CD4-positive, alpha-beta T cell treated with Interleukin-10 for 1 hour (primary cell): ENCODE measurements around the gene AFAP1L1.
"Not testable (repeated sequence)": the region's sequence is repeated elsewhere in the genome, so short reads cannot be mapped to it uniquely, and the experiment has no call there.

Source experiments
- DNase-seq: peaks from one replicate; pipeline ENCODE4 v3.0.0-alpha.2; 2020

Gene AFAP1L1

GRCh38 chr5:149262315-149262714 is 9.3 kb upstream of the AFAP1L1 start:
- DNase-seq: no peak

GRCh38 chr5:149264439-149265067 is 7.1 kb upstream of the AFAP1L1 start:
- DNase-seq: peak; percentile 44

- no peak for DNase-seq
Observed at GRCh38 chr5:149265068-149265465, 6.6 kb upstream of the AFAP1L1 start.

DNA sequence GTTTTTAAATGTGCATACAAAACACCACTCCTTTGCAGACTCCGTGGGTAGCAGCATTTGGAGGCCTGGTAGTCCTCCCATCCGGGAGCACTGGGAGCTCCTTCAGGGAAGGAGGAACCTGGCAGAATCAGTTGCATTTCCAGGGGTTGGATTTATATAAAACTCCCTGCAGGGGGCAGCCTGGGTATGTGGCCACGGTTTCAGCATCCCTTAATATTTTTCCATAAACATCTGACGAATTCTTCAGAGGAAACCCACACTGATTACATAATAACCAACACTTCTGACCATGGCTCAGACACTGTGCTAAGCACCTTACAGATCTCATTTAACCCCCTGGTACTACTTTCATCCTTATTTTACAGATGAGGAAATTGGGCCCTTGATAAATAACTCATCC is 6.1 kb upstream of the AFAP1L1 start:
- no peak for DNase-seq

DNA sequence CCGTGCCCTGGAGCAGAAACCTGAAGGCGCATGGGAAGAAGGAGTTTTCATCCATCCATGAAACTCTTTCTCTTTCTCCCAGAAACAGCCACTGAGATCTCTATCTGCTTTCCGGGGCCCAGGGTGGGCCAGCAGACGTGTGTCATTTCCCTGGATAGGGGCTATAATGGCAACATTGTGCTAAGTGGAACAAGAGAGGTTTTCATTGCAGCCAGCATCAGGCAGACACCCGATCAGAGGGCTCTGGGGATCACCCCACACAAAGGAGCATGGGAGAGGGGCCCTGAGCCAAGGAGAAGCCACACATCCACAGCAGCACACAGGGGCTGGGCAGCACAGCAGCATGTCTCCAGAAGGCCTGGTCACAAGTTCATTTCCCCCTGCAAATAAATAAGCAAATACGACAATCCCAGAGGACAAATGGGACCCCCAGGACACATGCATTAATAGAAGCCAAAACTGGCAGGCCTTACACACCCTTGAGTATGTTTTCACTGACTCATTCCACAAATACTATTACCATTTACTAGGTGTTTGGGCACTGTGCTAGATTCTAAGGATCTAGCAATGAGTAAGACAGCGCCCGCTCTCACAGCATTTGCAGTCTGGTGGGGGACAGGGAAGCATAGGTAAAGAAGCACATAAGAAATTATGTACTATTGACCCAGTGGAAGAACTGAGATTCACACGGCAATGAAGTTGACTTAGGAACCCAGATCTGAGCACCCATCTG is 4.3 kb upstream of the AFAP1L1 start:
- no peak for DNase-seq

GRCh38 chr5:149268928-149269557 is 2.6 kb upstream of the AFAP1L1 start:
- DNase-seq: peak; percentile 53

- no peak for DNase-seq
Observed at GRCh38 chr5:149271195-149271715, 404 bp upstream of the AFAP1L1 start.

- DNase-seq: not testable (repeated sequence)
Observed at GRCh38 chr5:149272781-149273180, 1.1 kb downstream of the AFAP1L1 start.

GRCh38 chr5:149273237-149273636 is 1.6 kb downstream of the AFAP1L1 start:
- no peak for DNase-seq

- no peak for DNase-seq
Observed at GRCh38 chr5:149273950-149274349, 2.3 kb downstream of the AFAP1L1 start.

- DNase-seq: no peak
Observed at GRCh38 chr5:149274939-149275338, 3.3 kb downstream of the AFAP1L1 start.

- no peak for DNase-seq
Observed at GRCh38 chr5:149277801-149278200, 6.1 kb downstream of the AFAP1L1 start.

DNA sequence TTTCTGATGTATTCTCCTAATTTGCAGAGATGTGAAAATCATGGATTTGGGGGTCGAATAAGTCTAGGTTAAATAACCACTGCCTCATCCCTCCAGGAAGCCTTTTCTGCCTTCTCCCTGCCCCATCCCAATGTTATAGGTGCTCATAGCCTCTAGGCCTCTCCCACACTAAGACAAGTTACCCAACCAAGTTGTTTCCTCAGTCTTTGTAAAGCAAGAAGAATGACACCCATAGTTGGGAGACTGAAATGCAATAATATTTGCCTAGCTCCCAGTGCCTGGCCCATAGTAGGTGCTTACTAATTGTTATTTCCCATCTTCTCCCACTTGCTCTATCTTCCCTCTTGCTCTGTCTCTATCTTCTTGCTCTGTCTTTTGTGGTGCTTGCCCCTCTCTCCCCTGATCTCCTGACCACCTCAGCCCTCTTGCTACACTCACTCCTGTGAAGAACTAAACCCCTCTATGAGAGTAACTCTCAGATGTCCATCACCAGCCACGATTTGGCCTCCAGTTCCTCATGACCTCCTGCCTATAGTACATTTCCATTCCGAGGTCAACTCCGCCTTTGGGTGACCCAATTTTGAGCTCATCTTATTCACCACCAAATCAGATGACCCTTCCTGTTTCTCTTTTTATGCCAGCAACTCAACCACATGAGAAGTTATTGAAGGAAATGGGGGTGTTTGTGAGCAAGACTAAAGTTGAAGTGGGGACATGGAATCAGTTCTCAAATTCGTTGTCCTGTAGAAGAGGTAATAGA is 7.0 kb downstream of the AFAP1L1 start:
- DNase-seq: no peak

DNA sequence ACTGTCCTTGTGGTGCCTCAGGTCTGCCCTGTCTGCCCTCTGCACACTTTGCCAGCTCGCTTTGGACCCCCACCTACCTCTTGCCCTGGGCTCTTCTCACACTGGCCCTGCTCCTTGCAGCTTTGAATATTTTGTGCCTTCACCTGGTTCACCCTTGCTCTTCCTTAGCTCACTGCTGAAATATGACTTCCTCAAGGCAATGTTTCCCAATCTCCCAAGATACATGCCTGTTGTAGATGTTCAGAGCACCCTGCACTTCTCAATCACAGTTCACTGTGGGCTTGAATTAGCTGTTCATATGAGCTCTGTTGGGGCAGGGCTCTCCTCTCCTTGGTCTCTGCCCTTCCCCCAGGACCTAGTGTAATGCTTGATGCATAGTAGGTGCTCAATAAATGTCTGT is 8.0 kb downstream of the AFAP1L1 start:
- no peak for DNase-seq

GRCh38 chr5:149280124-149280523 is 8.5 kb downstream of the AFAP1L1 start:
- DNase-seq: no peak

- DNase-seq: no peak
Observed at GRCh38 chr5:149280802-149281201, 9.1 kb downstream of the AFAP1L1 start.

- DNase-seq: no peak
Observed at GRCh38 chr5:149282027-149282965, 10.6 kb downstream of the AFAP1L1 start.

DNA sequence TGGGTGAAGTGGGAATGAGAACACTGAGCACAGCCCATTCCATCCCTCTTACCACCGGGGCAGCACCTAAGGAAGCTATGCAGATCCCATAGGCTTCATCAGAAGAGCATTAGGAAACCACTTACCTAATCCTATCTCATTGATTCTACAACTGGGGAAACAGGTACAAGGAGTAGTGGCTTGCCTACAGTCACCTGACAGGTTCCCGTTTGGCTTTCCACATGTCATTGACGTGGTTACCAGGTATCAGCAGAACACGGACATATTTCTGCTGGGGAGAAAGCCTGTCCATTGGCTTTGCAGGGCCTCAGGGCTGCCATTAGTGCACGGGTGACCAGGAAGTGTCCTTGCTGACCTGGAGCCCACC is 11.3 kb downstream of the AFAP1L1 start:
- no peak for DNase-seq

DNA sequence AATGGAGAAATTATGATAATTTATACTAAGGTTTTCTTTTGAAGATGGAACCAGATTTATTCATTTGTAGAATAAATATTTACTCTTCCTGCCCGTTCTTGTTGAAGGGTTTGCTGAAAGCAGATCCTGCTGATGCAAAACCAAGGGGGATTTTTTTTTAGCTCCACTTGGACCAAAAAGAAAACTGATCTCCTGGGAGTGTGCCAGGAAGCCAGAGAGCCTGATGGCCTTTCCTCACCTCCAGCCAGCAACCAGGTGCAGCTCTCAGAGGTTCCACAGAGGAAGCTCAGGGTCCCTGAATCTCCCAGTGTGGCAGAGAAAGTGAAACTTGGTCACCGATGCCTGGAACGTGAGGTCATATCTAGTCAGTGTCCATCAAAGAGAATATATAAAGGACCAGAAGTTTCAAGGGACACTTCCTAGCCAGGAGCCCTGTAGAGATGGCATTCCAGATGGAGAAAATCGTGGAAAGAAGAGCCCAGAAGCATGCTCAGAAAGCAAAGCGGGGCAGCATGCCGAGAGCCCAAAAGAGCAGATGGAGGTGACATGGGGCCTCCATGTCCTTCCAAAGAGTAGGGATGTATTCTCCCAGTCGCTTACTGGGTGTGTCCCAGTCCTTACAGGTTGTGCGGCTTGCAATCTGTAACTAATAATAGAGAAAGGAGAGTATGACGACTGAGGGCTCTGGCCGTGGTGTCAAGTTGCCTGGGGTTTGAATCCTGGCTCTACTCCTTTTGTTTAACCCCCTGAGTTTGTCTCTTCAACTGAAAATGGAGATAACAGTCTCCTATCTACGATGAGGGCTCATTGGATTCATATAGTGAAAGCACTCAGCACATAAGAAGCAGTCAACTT is 12.2 kb downstream of the AFAP1L1 start:
- DNase-seq: no peak

GRCh38 chr5:149284501-149284900 is 12.8 kb downstream of the AFAP1L1 start:
- no peak for DNase-seq

DNA sequence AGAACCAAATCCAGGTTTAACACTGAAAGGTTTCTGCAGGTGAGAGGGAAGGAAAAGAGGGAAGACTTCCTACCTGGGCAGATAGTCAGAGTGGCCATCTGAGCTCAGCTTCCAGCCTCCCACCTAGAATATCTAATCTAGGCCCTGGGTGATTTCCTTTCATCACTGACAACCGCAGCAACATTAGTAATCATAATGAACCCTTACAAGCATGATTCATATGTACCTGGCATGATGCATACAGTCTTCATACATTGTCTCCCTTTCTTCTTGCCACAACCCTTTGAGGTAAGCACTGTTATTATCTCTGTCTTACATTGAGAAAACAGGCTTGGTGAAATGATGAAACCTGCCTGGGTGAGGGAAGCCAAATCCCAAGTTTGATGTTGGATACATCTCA is 13.5 kb downstream of the AFAP1L1 start:
- no peak for DNase-seq
